GM12878 (cell line): ENCODE data around the gene PKLR. TPM values are rescaled to one million over a fixed set of nuclear protein-coding genes. Genes with fewer than 3 reads are reported as not detected.
A peak's percentile ranks its signal among the peaks of the same experiment; 100 is the strongest.

Source experiments
- ATF2 ChIP-seq: IDR thresholded peaks from 2 replicates; pipeline ENCODE4 v1.6.1; 2012; ENCODE audit warnings: low read length, inconsistent platforms
- ATF3 ChIP-seq: IDR thresholded peaks from 2 replicates; pipeline ENCODE4 v1.6.1; 2011; ENCODE audit warnings: low read depth, mild to moderate bottlenecking, low read length, moderate library complexity, borderline replicate concordance; ENCODE audit errors: extremely low read depth
- BMI1 ChIP-seq: fragments of 450-650 bp; IDR thresholded peaks from 2 replicates; pipeline ENCODE4 v1.6.1; 2016; ENCODE audit warnings: mild to moderate bottlenecking, moderate library complexity, borderline replicate concordance
- BRCA1 ChIP-seq: IDR thresholded peaks from 2 replicates; pipeline ENCODE4 v1.6.1; 2011; ENCODE audit warnings: low read depth, low read length, improper control_type of control experiment
- CBFB ChIP-seq: IDR thresholded peaks from 2 replicates; pipeline ENCODE4 v1.6.1; 2016; ENCODE audit warnings: antibody characterized with exemption, low read depth
- CHD1 ChIP-seq: IDR thresholded peaks from 2 replicates; pipeline ENCODE4 v1.6.1; 2012; ENCODE audit warnings: low read depth, low read length, improper control_type of control experiment
- CHD2 ChIP-seq: IDR thresholded peaks from 2 replicates; pipeline ENCODE4 v1.6.1; 2011; ENCODE audit warnings: low read depth, low read length, improper control_type of control experiment, borderline replicate concordance
- CREM ChIP-seq: IDR thresholded peaks from 2 replicates; pipeline ENCODE4 v1.6.1; 2014; ENCODE audit warnings: antibody characterized with exemption, low read depth
- FOXK2 ChIP-seq: fragments of 450-650 bp; IDR thresholded peaks from 2 replicates; pipeline ENCODE4 v1.6.1; 2017; ENCODE audit warnings: mild to moderate bottlenecking, moderate library complexity
- HDAC6 ChIP-seq: fragments of 200-600 bp; sonication (generic); IDR thresholded peaks from one replicate; pipeline ENCODE4 v1.8.0; 2017; ENCODE audit warnings: antibody characterized with exemption; ENCODE audit not compliant: unreplicated experiment
- JUND ChIP-seq: IDR thresholded peaks from 2 replicates; pipeline ENCODE4 v1.6.1; 2012; ENCODE audit warnings: low read depth, mild to moderate bottlenecking, low read length, improper control_type of control experiment, moderate library complexity
- LARP7 ChIP-seq: fragments of 450-650 bp; IDR thresholded peaks from 2 replicates; pipeline ENCODE4 v1.6.1; 2017; ENCODE audit warnings: mild to moderate bottlenecking
- MTA3 ChIP-seq: IDR thresholded peaks from 2 replicates; pipeline ENCODE4 v1.6.1; 2012; ENCODE audit warnings: low read length, inconsistent platforms, borderline replicate concordance
- MYC ChIP-seq: IDR thresholded peaks from 2 replicates; pipeline ENCODE4 v1.6.1; 2011; ENCODE audit warnings: mild to moderate bottlenecking, low read length, moderate library complexity, inconsistent platforms; ENCODE audit not compliant: insufficient read depth, insufficient replicate concordance, insufficient read length, severe bottlenecking
- NBN ChIP-seq: fragments of 450-650 bp; IDR thresholded peaks from 2 replicates; pipeline ENCODE4 v1.6.1; 2016
- NFXL1 ChIP-seq: fragments of 450-650 bp; IDR thresholded peaks from 2 replicates; pipeline ENCODE4 v1.6.1; 2017; ENCODE audit warnings: antibody characterized with exemption, mild to moderate bottlenecking, borderline replicate concordance
- PAX5 ChIP-seq: IDR thresholded peaks from 2 replicates; pipeline ENCODE4 v1.6.1; 2011; ENCODE audit warnings: low read depth, low read length, borderline replicate concordance
- RAD21 ChIP-seq: IDR thresholded peaks from 2 replicates; pipeline ENCODE4 v1.6.1; 2011; ENCODE audit warnings: mild to moderate bottlenecking, low read depth, low read length, moderate library complexity; ENCODE audit not compliant: insufficient read depth
- RELA ChIP-seq: fragments of 450-650 bp; IDR thresholded peaks from 2 replicates; pipeline ENCODE4 v1.8.0; 2014; ENCODE audit warnings: borderline replicate concordance; ENCODE audit not compliant: partially characterized antibody
- SIX5 ChIP-seq: IDR thresholded peaks from 2 replicates; pipeline ENCODE4 v1.6.1; 2011; ENCODE audit warnings: mild to moderate bottlenecking, low read depth, low read length, moderate library complexity; ENCODE audit not compliant: severe bottlenecking
- SP1 ChIP-seq: IDR thresholded peaks from one replicate; pipeline ENCODE4 v1.6.1; 2011; ENCODE audit warnings: low read depth, low read length
- SUZ12 ChIP-seq: fragments of 200-600 bp; sonication (generic); IDR thresholded peaks from one replicate; pipeline ENCODE4 v1.6.1; 2018; ENCODE audit warnings: antibody characterized with exemption, mild to moderate bottlenecking; ENCODE audit not compliant: unreplicated experiment
- WRNIP1 ChIP-seq: IDR thresholded peaks from 2 replicates; pipeline ENCODE4 v1.6.1; 2011; ENCODE audit warnings: low read depth, low read length, improper control_type of control experiment, borderline replicate concordance
- polyA plus RNA-seq, 11 experiments: library from polyadenylated mRNA; depleted of rRNA in 4 of 11; unstranded in 6 of 11; stranded (reverse) in 5 of 11; fragments of >200 nt; fragmentation: Nextera tagmentation in 4 of 11; fragmentation: Illumina TruSeq in 1 of 11; extraction: Ambion mirVana in 4 of 11; extraction: Trizol in 1 of 11; gene quantifications; 1 replicate in 1 of 11; 2 replicates in 10 of 11; pipeline versions ENCODE4 v1.2.1 to v1.2.3, GENCODE V29; 2011 to 2016; ENCODE audit warnings: inconsistent platforms in 2 of 11, missing spikeins in 2 of 11, low read depth in 1 of 11
- total RNA-seq, 4 experiments: library from RNA; depleted of rRNA in 3 of 4; stranded (reverse); fragments of >200 nt in 3 of 4; fragmentation: Illumina TruSeq in 1 of 4; extraction: Trizol in 1 of 4; gene quantifications; 2 replicates each; pipeline versions ENCODE4 v1.2.1 to v1.2.3, GENCODE V29; 2013 to 2021
- TF ChIP-seq, protein P1 (sequence below): fragments of 450-650 bp; formaldehyde crosslinking; IDR thresholded peaks from 2 replicates; pipeline ENCODE4 v1.5.0; 2022; ENCODE audit warnings: mild to moderate bottlenecking, missing genetic modification characterization
- TF ChIP-seq, protein P2 (sequence below): fragments of 450-650 bp; IDR thresholded peaks from 2 replicates; pipeline ENCODE4 v1.6.1; 2017; ENCODE audit warnings: borderline replicate concordance

Gene PKLR
- total and polyA plus RNA-seq, 10 of the 15 experiments (the other 5 are each of a cell fraction or from before 2014, with no cell fraction given), result 0.04 to 0.15 (median 0.08) TPM; not detected in 7

- TF ChIP-seq ATF2, result no peak
- no peak for TF ChIP-seq PAX5
- TF ChIP-seq, protein P1, sequence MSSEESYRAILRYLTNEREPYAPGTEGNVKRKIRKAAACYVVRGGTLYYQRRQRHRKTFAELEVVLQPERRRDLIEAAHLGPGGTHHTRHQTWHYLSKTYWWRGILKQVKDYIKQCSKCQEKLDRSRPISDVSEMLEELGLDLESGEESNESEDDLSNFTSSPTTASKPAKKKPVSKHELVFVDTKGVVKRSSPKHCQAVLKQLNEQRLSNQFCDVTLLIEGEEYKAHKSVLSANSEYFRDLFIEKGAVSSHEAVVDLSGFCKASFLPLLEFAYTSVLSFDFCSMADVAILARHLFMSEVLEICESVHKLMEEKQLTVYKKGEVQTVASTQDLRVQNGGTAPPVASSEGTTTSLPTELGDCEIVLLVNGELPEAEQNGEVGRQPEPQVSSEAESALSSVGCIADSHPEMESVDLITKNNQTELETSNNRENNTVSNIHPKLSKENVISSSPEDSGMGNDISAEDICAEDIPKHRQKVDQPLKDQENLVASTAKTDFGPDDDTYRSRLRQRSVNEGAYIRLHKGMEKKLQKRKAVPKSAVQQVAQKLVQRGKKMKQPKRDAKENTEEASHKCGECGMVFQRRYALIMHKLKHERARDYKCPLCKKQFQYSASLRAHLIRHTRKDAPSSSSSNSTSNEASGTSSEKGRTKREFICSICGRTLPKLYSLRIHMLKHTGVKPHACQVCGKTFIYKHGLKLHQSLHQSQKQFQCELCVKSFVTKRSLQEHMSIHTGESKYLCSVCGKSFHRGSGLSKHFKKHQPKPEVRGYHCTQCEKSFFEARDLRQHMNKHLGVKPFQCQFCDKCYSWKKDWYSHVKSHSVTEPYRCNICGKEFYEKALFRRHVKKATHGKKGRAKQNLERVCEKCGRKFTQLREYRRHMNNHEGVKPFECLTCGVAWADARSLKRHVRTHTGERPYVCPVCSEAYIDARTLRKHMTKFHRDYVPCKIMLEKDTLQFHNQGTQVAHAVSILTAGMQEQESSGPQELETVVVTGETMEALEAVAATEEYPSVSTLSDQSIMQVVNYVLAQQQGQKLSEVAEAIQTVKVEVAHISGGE, result no peak
- TF ChIP-seq RELA, result peak; percentile 63
- TF ChIP-seq HDAC6, result no peak
- TF ChIP-seq SIX5, result peak; percentile 83
- TF ChIP-seq FOXK2, result no peak
- peak; percentile 58; the same call in 1 of the 2 replicates for TF ChIP-seq NBN
- peak; percentile 71; the same call in 1 of the 2 replicates for TF ChIP-seq CREM
- TF ChIP-seq CBFB, result no peak
- no peak for TF ChIP-seq NFXL1
- no peak for TF ChIP-seq MTA3
- no peak for TF ChIP-seq WRNIP1
- no peak for TF ChIP-seq BRCA1
- no peak for TF ChIP-seq JUND
- TF ChIP-seq, protein P2, sequence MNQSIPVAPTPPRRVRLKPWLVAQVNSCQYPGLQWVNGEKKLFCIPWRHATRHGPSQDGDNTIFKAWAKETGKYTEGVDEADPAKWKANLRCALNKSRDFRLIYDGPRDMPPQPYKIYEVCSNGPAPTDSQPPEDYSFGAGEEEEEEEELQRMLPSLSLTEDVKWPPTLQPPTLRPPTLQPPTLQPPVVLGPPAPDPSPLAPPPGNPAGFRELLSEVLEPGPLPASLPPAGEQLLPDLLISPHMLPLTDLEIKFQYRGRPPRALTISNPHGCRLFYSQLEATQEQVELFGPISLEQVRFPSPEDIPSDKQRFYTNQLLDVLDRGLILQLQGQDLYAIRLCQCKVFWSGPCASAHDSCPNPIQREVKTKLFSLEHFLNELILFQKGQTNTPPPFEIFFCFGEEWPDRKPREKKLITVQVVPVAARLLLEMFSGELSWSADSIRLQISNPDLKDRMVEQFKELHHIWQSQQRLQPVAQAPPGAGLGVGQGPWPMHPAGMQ, result no peak
- TF ChIP-seq ATF3, result peak; percentile 99
- no peak for TF ChIP-seq BMI1
- no peak for TF ChIP-seq SUZ12
- TF ChIP-seq SP1, result no peak
- no peak for TF ChIP-seq CHD2
- no peak for TF ChIP-seq RAD21
- no peak for TF ChIP-seq MYC
- no peak for TF ChIP-seq LARP7
- TF ChIP-seq CHD1, result no peak
Observed at GRCh38 chr1:155241069-155241679, 60.1 kb downstream of the PKLR start (continued).
